Fibroblast of skin of abdomen (primary cell): ENCODE results near the gene SDF2L1.

Experiments
- DNase-seq: peaks from one replicate; pipeline ENCODE4 v3.0.0-alpha.2; 2013

The SDF2L1 gene

GRCh38 chr22:21622011-21622918, 19.8 kb upstream of the SDF2L1 start:
- no peak for DNase-seq

GRCh38 chr22:21622919-21623647, 19.0 kb upstream of the SDF2L1 start:
- no peak for DNase-seq

GRCh38 chr22:21623648-21623970, 18.5 kb upstream of the SDF2L1 start:
- DNase-seq, result no peak

DNA sequence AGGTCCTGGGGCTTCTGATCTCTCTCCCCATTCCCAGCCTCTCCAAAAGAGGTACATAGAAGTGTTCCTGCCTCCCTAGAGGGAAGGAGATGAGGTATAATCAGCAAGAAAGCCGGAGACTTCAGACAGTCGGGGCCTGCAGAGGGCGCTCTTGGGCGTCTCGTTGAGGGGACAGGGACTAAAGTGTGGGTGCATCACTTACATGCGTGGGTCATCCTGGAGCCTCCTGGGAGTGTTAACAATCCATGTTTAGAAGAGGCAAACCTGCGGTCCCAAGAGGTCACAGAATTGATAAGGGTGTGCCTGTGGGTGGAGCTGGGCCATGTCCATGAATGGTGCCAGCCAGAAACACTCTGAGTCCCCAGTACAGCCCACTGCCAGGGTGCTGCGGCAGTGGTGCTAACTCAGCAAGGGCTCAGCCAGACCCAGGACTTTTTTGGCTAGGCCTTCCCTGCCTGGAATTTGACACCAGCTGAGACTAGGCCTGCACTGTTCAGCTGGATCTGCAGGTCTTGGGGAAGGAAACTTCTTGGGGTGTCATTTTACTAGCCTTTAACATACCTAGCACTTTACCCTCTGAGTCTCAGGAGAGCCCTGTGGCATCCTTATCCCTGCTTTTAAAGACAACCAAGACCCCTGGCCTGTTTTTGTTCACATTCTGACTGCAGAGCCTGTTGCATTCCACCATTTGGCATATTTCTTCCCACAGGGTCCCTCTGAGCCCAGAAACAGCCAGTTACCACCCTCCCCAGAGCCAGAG, 17.8 kb upstream of the SDF2L1 start:
- DNase-seq, result no peak

DNA sequence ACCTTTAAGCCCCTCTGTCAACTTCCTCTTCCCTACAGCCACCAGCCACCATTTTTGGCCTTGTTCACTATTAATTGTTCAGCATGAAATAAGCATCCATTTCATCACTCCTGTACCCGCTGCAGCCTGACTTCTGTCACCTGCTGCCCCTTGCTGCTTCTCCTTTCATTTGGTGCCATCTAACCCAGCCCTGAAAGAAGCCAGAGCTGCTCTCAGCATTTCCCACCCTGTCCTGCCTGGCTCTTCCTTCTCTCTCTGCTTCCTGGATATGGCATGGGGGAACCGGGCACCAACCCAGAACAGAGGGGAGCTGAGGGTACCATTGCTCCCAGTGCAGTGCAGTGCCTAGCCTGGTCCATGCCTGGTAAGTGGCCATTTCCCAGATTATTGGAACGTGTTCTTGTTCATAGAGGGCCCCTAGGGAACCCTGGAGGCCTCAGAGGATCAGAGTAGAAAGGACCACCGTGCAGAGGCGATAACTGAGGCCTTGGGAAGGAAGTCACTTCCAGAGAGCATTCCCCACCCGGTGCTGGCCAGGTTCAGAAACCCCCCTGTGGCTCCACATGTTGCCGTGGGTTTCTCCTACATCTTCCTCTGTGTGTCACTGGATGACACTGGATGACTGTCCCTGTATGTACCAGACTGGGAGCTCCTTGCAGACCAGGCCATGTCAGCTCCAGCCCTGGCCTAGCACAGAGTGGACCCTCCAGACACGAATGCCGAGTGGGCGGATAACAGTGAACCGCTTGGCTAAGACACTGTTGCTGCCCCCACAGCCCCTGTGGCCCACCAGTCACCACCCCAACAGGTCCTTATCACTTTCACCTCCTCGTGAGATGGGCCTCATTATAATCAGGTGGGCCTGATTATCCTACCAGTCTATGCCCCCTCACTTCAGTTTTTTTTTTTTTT, 17.0 kb upstream of the SDF2L1 start:
- DNase-seq, result no peak

- DNase-seq, result no peak
Measured at GRCh38 chr22:21626073-21626734, 15.9 kb upstream of the SDF2L1 start.

- no peak for DNase-seq
Measured at GRCh38 chr22:21626735-21627469, 15.2 kb upstream of the SDF2L1 start.

GRCh38 chr22:21628386-21629254, 13.5 kb upstream of the SDF2L1 start:
- DNase-seq, result no peak

GRCh38 chr22:21629255-21630149, 12.6 kb upstream of the SDF2L1 start, which contains the start of gene YDJC:
Gene YDJC, minus strand, starts transcription at chr22:21630022. Its CDS starts 8 bp downstream, at chr22:21630014.
- peak; percentile 89 for DNase-seq

GRCh38 chr22:21631025-21631424, 11.1 kb upstream of the SDF2L1 start:
- DNase-seq, result no peak

DNA sequence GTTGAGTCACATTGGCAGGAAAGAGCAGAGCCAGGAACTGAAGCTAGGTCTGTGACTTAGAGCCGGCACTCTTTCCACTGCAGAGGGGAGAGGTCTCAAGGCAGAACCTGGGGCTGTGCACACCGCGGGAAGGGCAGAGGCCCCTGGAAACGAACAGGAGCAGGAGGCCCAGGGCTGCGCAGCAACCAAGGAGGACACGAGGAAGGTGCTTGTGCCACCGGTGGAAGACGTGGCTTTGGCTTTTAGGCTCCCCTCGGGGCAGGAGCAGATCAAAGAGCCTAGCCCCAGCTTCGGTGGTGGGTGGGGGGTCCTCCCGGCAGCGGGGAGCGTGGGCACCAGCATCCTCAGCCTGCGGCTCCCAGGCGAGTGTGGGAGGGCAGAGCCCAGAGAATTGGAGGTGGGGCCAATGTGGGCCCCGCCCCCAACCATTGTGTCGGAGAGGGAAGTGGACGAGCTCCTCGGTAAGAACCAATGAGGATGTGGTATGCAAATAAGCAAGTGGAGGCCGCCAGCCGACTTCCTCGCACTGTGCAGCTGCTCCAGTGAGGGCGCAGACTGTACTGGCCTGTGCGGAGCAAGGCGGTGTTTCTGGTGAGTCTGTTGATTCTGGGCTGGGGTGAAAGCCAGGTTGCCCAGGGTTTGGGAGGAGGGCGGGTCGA, 9.7 kb upstream of the SDF2L1 start, which contains the start of gene CCDC116:
Gene CCDC116 (plus strand): TSS at position 524 of the 659 bp plus-strand sequence. CDS start 422 bp downstream, outside the sequence.
- DNase-seq, result no peak

DNA sequence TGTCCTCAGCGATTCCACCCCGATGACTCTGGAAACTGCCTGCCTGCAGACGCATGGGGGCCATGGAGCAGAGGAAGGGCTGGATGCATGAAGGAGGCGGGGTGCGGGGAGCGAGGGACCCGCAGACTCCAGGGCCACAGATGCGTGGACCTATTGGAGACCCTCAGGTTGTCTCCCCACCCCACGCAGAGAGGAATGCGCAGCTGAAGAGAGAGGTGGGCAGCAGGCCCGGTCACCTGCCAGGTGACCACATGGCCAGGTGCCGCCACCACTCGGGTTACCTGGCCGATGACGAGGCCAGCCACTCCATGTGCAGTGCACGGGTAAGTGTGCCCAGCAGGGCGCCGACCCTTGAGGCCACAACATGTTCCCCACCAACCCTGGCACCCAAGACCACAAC, 9.2 kb upstream of the SDF2L1 start:
- no peak for DNase-seq

GRCh38 chr22:21633481-21633880, 8.6 kb upstream of the SDF2L1 start:
- no peak for DNase-seq

GRCh38 chr22:21634081-21634480, 8.0 kb upstream of the SDF2L1 start:
- DNase-seq, result no peak

DNA sequence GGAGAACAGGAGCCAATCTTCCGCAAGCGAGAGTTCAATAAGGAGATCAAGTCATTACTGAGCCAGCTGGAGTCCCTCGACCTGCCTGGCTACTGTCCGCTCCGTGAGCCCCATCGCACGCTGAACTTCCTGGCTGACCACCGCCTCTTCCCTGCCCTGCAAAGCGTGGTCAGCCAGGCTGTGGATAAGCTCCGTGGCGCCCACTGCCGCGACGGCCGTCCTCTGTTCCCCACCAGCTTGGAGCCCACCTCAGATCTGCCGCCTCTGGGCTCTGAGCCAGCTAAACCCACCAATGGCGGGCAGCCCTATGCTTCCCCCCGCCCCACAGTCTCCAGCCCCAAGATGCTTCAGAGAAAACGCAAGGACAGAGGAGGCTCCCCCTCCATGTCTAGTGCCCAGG, 7.3 kb upstream of the SDF2L1 start:
- DNase-seq, result no peak

DNA sequence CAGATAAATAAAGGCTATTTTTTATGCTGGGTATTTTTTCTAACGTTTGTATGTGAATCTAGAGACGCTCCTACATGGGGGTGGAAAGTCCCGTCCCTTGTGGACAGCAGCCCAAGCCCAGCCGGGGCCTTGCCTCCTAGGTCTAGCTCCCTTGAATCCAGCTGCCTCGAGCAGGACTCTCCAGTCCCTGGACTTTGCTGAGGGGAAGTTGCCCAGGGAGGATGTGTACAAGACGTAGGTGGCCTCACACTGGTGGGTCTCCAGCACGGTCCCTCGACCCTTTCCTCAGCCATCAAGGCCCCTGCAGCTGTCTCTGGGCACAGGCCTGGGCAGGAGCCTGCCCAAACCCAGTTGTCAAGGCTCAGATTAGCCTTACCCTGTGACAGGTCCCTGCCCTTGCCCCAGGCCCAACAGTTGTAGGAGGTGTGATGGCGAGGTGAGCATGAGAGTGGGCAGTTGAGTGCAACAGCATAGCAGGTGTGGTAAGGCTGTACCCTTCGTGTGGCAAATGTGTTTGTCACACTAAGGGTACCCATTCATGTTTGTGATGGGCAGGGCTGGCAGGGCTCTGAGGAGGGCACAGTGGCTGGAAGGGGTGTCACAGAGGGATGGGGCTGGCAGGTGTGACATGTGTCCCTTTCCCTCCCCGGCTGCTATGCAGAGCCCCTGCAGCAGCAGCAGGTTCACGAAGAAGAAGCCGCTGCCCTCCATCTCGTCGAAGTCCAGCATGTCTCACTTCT, 6.2 kb upstream of the SDF2L1 start:
- DNase-seq, result no peak

GRCh38 chr22:21636629-21637218, 5.4 kb upstream of the SDF2L1 start:
- DNase-seq, result no peak
